Motor neuron (in vitro differentiated cells): ENCODE data around the gene GPA33. TPM values are rescaled to one million over a fixed set of nuclear protein-coding genes. Genes with fewer than 3 reads are reported as not detected.

ENCODE experiments used
- ATAC-seq, 8 experiments: fragments of 200-7000 bp; cut with Tn5 transposase; replicated peaks in 6 of 8; 2 replicates each; pipeline ENCODE4 v1.8.0; 2021; ENCODE audit warnings: mild to moderate bottlenecking in 8 of 8, moderate library complexity in 8 of 8
- H3K27ac ChIP-seq, 2 donors: fragments of 250-450 bp; sonication (Bioruptor Pico); 2 replicates each; pipeline ENCODE4 v1.9.0; 2021; ENCODE audit warnings: antibody characterized with exemption in 2 of 2, mild to moderate bottlenecking in 2 of 2, moderate library complexity in 1 of 2
- H3K4me1 ChIP-seq, 2 donors: fragments of 250-450 bp; sonication (Bioruptor Pico); replicated peaks in 1 of 2; 2 replicates each; pipeline ENCODE4 v1.6.1; 2021; ENCODE audit warnings: antibody characterized with exemption in 2 of 2, mild to moderate bottlenecking in 2 of 2, moderate library complexity in 1 of 2
- H3K4me3 ChIP-seq, 5 donors: fragments of 250-450 bp; sonication (Bioruptor Pico); 2 replicates each; pipeline ENCODE4 v1.9.0; 2021; ENCODE audit warnings: antibody characterized with exemption in 5 of 5, mild to moderate bottlenecking in 5 of 5, moderate library complexity in 4 of 5
- WGBS, 10 experiments: fragments of 450-650 bp; shearing (Covaris generic); methylation state at CpG; one replicate each; pipeline ENCODE4 v1.0.0; 2022; 5-methylcytosine and 5-hydroxymethylcytosine counted together
- in situ Hi-C, 9 experiments: fragments of 400-800 bp; cut with MboI; loops; one replicate each; pipeline ENCODE4 v1.15.0; 2021; ENCODE audit warnings: low sequenced_read_pairs in 9 of 9, low pct_unique_long_range_greater_than_20kb in 2 of 9; ENCODE audit not compliant: unreplicated experiment in 9 of 9
- total RNA-seq, 8 experiments: library from RNA; unstranded; fragments of 300-600 nt; gene quantifications; 2 replicates each; pipeline versions ENCODE4 v1.2.3 to v1.2.4, GENCODE V29; 2022

Gene GPA33
- total RNA-seq, 8 experiments from 2014 or later: 0.14 to 1.2 (median 0.24) TPM; not detected in 1

DNA sequence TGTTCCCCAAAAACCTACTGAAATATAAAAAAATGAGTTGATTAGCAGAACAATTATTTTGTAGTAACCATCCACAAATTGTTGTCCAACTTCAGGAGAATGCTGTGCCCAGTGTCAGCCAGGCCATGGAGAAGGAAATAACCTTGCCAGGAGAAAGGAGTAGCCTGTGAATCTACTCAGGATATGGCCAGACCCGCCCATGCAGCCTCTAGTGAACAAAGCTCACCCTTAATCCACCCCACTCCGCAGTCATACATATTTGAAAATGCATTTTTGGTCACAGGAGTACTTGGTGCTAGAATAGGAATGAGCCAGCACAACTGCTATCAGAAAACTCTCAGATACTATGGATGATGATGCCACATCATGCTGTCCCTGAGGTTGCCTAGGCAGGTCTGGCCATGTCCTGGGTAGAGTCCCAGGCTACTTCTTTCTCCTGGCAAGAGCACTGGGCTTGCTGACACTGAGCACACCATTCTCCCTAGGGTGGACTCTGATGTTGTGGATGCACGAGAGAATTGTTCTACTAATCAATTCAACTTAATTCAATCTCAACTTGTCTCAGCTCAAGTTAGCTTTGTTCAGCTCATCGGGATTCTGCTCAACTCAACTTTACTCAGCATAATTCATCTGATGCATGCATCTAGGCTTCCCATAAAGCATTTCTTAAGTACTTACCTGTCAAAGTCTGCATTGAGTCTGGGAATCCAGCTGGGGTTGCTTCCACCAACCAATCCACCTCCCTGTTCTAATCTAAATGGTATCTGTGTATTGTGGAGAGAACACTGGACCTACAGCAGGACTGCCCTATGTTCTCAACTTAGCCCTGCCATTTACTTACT is 21.9 kb upstream of the GPA33 start:
- in situ Hi-C loops: no loop called here
- WGBS, 10 experiments: 0 to 85% (median 67%) methylated on average over 1 to 4 of the region's 4 CpGs; no CpG with 5 or more reads in 2 of the 10 experiments
- ATAC-seq: peak in 3 of 8 experiments; percentile 88 to 96 (median 94)

DNA sequence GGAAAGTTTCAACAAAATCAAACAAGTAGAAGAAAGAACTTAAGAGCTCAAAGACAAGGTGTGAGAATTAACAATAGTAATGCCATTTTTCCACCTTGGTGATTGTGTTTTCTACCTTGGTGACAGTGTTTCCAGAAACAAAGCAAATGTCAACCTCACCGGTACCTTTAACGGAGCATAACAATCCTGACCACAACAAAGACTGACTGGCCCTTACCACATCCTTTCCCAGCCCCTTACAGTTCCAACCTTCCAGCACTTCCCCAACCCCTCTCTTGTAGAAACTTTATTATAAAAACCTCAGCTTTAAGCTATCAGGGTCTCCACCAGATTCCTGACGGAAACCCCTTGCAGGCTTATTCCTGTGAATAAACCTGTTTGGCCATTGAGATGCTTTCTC is 20.4 kb upstream of the GPA33 start:
- H3K4me1 ChIP-seq: peaks cover 7 to 16% of the 10 kb centered on the region in 2 donors
- in situ Hi-C loops: no loop called here
- no peak overlapping the region for H3K4me3 ChIP-seq
- no peak for ATAC-seq
- WGBS, 10 experiments: 73 to 100% (median 94%) methylated on average over 2 to 3 of the region's 3 CpGs; no CpG with 5 or more reads in 2 of the 10 experiments
- H3K27ac ChIP-seq: no peak overlapping the region

More for the DNA sequence above, 21.9 kb upstream of the GPA33 start:
- H3K27ac ChIP-seq: no peak overlapping the region
- H3K4me1 ChIP-seq: peaks cover 5 to 13% of the 10 kb centered on the region in 2 donors
- no peak overlapping the region for H3K4me3 ChIP-seq

DNA sequence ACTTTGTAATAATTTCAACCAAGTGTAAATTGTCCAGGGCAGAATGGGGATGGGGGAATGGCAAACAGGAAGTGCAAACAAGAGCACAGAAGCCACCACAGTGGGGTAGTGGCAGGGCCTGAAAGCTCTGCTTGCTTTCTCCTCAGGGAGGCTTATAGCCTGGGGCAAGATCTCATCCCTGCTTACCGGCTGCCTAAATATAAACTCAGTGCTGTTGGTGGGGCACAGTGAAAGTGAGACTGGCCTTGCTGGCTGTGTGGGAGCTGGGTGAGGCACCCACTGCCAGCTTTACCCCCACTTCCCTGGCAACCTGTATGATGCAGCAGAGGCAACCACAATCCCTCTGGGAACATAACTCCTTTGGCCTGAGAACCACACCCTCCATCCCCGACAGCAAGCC is 18.9 kb upstream of the GPA33 start:
- 40 to 83% (median 59%) methylated on average over 1 of the region's 2 CpGs; no CpG with 5 or more reads in 6 of the 10 experiments for WGBS, 10 experiments
- H3K4me1 ChIP-seq: peaks cover 12 to 19% of the 10 kb centered on the region in 2 donors
- in situ Hi-C loops: no loop called here

DNA sequence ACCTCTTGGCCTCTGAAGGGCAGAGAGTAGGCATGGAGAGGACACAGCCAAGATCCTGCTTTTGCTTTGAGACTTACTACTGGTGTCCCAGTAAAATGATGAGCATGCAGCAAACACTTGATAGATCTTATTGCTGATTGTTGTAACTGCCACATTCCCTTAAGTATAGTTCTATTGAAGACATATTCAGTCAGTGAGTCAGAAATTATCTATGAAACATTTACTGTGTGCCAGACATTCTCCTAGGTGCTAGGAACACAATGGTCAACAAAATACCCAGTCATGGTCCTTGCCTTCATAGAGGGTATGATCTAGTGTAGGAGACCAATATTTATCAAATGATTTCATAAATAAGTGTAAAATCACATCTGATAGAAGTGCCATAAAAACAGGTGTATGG is 17.3 kb upstream of the GPA33 start:
- Histone ChIP-seq H3K4me3 (no peak overlapping the region), H3K4me1 (peaks cover 12 to 17% of the 10 kb centered on the region in 2 donors), H3K27ac (no peak overlapping the region)
- ATAC-seq: no peak
- in situ Hi-C loops: no loop called here

More for the DNA sequence above, 18.9 kb upstream of the GPA33 start:
- H3K4me3 ChIP-seq: no peak overlapping the region
- peak in 1 of 8 experiments; percentile 47 for ATAC-seq
- no peak overlapping the region for H3K27ac ChIP-seq

GRCh38 chr1:167106119-167106461 is 15.9 kb upstream of the GPA33 start:
- in situ Hi-C loops: no loop called here
- Histone ChIP-seq H3K4me3 (no peak overlapping the region), H3K27ac (peak overlapping the region in 1 of 2 donors; percentile 55), H3K4me1 (peaks cover 12 to 16% of the 10 kb centered on the region in 2 donors)
- 44 to 100% (median 83%) methylated on average over 1 to 4 of the region's 4 CpGs for WGBS, 10 experiments
- no peak for ATAC-seq

DNA sequence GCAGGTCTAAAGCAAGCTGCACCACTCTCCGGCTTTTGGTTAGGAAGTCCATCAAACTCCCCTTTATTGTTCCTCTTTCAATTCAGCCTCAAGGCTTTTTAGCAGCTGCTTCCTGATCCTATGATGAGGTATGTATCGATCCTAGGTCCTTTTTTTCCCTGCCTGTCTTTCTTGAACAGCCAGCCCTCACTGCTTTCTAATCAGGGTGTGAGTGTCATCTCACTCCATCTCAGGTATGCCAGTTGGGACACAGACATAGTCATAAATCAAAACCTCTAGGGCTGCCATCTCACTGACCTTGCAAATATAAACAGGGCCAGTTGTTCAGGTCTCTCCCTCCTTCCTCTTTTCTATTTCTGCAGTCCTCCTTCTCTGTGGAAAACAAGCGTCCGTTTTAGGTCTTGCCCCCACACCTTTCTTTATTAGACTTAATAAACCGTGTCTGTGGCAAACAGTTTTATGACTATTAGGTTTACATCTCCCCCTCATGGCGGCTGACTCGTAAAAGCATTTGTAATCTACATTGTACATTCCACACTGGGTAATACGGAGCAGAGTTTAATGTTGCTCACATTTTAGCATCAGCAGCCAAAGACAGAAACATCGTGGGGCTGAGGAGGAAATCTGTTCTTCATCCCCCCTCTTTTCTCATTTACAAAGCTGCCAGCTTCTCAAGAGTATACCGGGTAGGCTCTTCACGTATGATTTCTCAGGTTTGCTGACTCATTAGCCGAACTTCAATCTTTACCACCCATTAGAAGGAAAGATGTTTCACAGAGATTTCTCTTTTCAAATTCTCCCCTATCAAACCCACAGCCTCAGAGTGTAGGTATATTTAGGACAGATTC is 15.3 kb upstream of the GPA33 start:
- in situ Hi-C loops: no loop called here
- WGBS, 10 experiments: 11 to 93% (median 51%) methylated on average over 1 to 12 of the region's 12 CpGs
- Histone ChIP-seq H3K4me3 (no peak overlapping the region), H3K4me1 (peaks cover 12 to 16% of the 10 kb centered on the region in 2 donors), H3K27ac (peak overlapping the region; percentile 26 to 55)
- peak in 7 of 8 experiments; percentile 17 to 90 (median 66) for ATAC-seq

- in situ Hi-C loops: no loop called here
- WGBS, 10 experiments: 43 to 100% (median 85%) methylated on average over 1 to 6 of the region's 6 CpGs
- Histone ChIP-seq H3K4me1 (peaks cover 12 to 16% of the 10 kb centered on the region in 2 donors), H3K27ac (no peak overlapping the region), H3K4me3 (no peak overlapping the region)
- ATAC-seq: no peak
Measured at GRCh38 chr1:167104256-167104633, 14.1 kb upstream of the GPA33 start.

GRCh38 chr1:167102906-167103573 is 12.9 kb upstream of the GPA33 start:
- 12 to 82% (median 75%) methylated on average over 4 to 5 of the region's 5 CpGs; no CpG with 5 or more reads in 3 of the 10 experiments for WGBS, 10 experiments
- ATAC-seq: peak in 2 of 8 experiments; percentile 60 to 78

DNA sequence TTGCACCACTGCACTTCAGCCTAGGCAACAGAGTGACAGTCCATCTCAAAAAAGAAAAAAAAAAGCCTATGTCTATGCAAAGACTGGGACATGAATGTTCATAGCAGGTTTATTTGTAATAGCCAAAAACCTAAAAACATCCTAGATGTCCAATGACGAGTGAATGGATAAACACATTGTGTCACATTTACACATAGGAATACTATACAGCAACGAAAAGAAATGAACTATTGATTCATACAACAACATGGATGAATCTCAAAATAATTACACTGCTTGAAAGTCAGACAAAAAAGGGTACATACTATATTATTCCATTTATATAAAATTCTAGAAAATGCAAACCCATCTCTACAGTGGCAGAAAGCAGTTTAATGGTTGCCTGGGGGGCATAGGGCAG is 11.6 kb upstream of the GPA33 start:
- no peak overlapping the region for H3K4me3 ChIP-seq
- ATAC-seq: no peak
- in situ Hi-C loops: no loop called here
- H3K4me1 ChIP-seq: peaks cover 12 to 16% of the 10 kb centered on the region in 2 donors
- H3K27ac ChIP-seq: no peak overlapping the region
- 0 to 100% (median 64%) methylated on average over 1 to 2 of the region's 2 CpGs; no CpG with 5 or more reads in 2 of the 10 experiments for WGBS, 10 experiments

More at GRCh38 chr1:167102906-167103573, 12.9 kb upstream of the GPA33 start:
- Histone ChIP-seq H3K4me3 (no peak overlapping the region), H3K4me1 (peaks cover 12 to 16% of the 10 kb centered on the region in 2 donors), H3K27ac (no peak overlapping the region)
- in situ Hi-C loops: no loop called here

DNA sequence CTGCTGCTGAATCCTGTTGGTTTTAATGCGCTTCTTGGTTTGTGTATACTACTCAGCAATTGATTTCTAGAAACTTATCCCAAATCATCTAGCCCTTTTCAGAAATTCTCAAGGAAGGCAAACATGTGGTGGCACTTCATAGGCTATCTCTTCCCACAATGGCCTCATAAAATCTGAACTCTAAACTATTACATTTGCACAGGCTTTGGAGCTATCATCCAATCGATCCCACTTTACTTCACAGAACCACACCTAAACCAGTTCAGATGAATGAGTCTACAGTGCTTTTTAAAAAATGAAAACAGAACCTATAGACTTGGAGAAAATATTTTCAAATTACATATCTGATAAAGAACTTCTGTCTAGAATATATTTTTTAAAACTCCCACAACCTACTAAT is 10.6 kb upstream of the GPA33 start:
- Histone ChIP-seq H3K4me3 (no peak overlapping the region), H3K27ac (no peak overlapping the region), H3K4me1 (peaks cover 10 to 11% of the 10 kb centered on the region in 2 donors)
- in situ Hi-C loops: no loop called here
- no peak for ATAC-seq
- 21 to 96% (median 85%) methylated on average over 1 to 2 of the region's 2 CpGs; no CpG with 5 or more reads in 2 of the 10 experiments for WGBS, 10 experiments

- no peak for ATAC-seq
- no peak overlapping the region for H3K4me3 ChIP-seq
- in situ Hi-C loops: loop anchor here in 1 of 9 experiments (25.0 kb wide), 1 partner anchor 112 kb away; the partner anchor contains the start of gene POU2F1
- H3K4me1 ChIP-seq: peaks cover under 1 to 2% of the 10 kb centered on the region in 2 donors
- H3K27ac ChIP-seq: no peak overlapping the region
- 50 to 89% (median 80%) methylated on average over 1 of the region's 1 CpG; no CpG with 5 or more reads in 4 of the 10 experiments for WGBS, 10 experiments
Measured at GRCh38 chr1:167099851-167100250, 9.7 kb upstream of the GPA33 start.

DNA sequence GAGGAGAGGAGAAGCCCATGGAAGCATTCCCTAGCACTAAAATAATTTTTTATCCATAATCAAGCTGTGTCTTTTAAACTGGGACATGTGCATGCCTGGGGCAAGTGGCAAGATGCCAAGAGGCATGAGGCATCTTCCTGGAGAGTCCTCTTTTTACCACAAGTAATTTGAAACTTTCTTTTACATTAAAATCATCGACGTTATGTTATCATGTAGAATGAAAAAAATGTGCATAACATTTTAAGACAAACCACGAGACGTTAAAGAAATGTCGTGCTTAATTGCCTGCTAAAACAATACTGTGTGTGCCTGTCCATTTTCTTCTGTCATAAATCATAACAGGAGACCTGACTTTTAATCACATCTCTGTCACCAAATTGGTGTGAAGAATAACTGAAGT is 5.2 kb upstream of the GPA33 start:
- 0 to 93% (median 79%) methylated on average over 3 to 5 of the region's 5 CpGs; no CpG with 5 or more reads in 1 of the 10 experiments for WGBS, 10 experiments
- Histone ChIP-seq H3K4me3 (no peak overlapping the region), H3K4me1 (no peaks in the 10 kb centered on the region), H3K27ac (no peak overlapping the region)
- ATAC-seq: peak in 3 of 8 experiments; percentile 43 to 89 (median 81)
- in situ Hi-C loops: loop anchor here in 1 of 9 experiments (25.0 kb wide), 1 partner anchor 117 kb away; the partner anchor contains the start of gene POU2F1
